Astrocyte of the spinal cord (primary cell): ENCODE measurements around the gene THBS2.

Experiments
- DNase-seq: peaks from one replicate; pipeline ENCODE4 v3.0.0; 2011; ENCODE audit warnings: low read depth, low spot score
- H3K4me3 ChIP-seq: 2 replicates; pipeline ENCODE4 v1.5.1; 2011; ENCODE audit warnings: low read depth, mild to moderate bottlenecking, low read length, moderate library complexity
- in situ Hi-C: cut with HindIII; loops from 2 replicates; pipeline ENCODE4 v1.10.0; 2017; ENCODE audit warnings: low sequenced_read_pairs
- TF ChIP-seq, protein P1 (sequence below): IDR thresholded peaks from 2 replicates; pipeline ENCODE4 v1.5.1; 2012; ENCODE audit warnings: low read depth, mild to moderate bottlenecking, low read length, inconsistent platforms

The THBS2 gene

DNA sequence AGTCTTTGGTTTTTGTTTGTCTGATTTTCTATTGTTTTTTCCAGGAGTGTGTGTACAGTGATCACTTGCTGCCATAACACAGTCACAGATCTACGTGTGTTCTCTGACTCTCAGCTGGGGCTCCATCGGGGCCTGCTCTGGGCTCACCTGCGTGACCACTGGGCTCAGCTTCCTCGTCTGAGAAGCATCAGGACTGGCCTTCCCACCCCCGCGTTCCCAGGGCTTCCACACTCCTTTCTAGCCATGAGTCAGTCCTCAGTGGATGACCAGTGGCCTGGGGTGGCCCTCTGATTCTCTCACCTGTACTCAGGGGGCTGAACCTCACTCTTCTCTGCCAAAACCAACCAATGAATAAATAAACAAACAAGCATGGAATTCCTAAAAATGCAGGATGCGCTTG, 14.5 kb downstream of the THBS2 start:
- in situ Hi-C loops = no loop called here
- no peak overlapping the region for H3K4me3 ChIP-seq
- no peak for DNase-seq
- TF ChIP-seq, protein P1, sequence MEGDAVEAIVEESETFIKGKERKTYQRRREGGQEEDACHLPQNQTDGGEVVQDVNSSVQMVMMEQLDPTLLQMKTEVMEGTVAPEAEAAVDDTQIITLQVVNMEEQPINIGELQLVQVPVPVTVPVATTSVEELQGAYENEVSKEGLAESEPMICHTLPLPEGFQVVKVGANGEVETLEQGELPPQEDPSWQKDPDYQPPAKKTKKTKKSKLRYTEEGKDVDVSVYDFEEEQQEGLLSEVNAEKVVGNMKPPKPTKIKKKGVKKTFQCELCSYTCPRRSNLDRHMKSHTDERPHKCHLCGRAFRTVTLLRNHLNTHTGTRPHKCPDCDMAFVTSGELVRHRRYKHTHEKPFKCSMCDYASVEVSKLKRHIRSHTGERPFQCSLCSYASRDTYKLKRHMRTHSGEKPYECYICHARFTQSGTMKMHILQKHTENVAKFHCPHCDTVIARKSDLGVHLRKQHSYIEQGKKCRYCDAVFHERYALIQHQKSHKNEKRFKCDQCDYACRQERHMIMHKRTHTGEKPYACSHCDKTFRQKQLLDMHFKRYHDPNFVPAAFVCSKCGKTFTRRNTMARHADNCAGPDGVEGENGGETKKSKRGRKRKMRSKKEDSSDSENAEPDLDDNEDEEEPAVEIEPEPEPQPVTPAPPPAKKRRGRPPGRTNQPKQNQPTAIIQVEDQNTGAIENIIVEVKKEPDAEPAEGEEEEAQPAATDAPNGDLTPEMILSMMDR = no peak

DNA sequence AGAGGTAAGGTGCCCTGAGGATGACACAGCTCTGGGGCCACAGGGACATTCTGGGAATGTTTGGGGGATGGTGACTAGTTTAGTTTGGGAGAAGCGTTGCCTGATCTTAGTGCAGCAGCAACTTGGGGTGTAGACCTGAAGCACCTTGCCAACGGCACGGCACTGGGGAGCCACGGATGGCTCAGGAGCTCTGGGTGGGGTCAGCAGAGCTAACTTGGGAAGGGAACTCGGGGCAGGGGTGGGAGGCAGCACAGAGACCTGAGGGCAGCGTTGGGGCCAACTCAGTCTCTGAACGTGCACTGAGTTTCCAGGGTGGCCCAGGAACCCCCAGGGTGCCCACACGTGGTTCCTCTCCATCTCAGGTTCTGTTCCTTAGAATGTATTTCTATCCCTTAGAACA, 14.9 kb downstream of the THBS2 start:
- in situ Hi-C loops = no loop called here
- H3K4me3 ChIP-seq = no peak overlapping the region
- DNase-seq = no peak
- TF ChIP-seq, protein P1 = no peak

DNA sequence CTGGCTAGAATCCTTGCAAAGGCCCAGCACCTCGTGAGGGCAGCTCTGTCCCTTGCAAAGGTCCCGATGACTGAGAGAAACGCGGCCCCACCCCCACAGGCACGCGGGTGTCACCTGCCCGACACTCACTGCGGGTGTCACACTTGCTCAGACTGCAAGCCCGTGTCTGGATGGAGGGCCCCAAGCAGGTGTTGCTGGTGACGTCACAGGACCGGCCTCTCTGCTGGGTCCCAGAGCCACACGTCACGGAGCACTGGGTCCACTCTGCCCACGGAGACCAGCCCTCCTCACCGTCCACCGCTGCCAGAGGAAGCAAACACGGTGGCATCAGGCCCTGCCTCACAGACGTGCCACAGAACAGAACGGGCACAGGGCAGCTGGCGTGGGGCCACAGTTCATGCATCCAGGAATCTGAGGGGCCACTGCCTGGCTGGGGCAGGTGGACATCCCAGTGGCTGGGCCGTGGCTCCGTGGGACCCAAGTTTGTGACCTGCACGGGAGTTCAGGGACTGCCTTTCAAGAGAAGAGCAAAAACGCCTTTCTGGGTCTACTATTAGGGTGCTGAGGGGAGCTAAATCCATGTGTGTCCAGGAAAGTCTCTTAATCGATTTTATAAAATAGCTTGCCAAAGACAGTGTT, 16.0 kb downstream of the THBS2 start:
- no peak for DNase-seq
- in situ Hi-C loops = no loop called here
- H3K4me3 ChIP-seq = no peak overlapping the region
- TF ChIP-seq, protein P1 = no peak

DNA sequence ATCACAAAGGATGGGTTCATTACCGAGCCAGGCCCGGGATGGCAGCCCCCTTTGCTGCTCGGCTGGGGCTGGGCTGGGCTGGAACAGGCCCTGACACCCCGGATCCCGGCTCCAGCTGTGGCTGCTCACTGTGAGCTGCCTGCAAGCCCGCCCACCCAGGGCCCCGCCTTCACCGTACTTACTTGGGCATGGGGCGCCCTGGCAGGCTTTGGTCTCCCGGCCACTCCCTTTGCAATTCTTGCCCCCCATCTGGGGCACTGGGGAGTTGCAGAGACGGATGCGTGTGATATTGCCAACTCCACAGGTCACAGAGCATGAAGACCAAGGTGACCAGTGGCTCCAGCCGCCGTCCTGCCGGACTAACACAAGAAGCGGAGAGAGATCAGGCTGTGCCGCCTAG, 16.7 kb downstream of the THBS2 start:
- no peak overlapping the region for H3K4me3 ChIP-seq
- TF ChIP-seq, protein P1 = no peak
- no peak for DNase-seq
- in situ Hi-C loops = no loop called here

DNA sequence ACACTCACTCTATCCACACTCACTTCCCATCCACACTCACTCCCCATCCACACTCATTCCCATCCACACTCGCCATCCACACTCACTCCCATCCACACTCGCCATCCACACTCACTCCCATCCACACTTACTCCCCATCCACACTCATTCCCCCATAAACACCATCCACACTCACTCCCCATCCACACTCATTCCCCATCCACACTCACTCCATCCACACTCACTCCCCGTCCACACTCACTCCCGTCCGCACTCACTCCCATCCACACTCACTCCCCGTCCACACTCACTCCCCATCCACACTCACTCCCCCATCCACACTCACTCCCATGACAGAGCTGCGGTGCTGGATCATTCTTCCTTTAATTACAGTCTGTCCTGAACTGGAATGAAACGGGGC, 17.1 kb downstream of the THBS2 start:
- H3K4me3 ChIP-seq = no peak overlapping the region
- TF ChIP-seq, protein P1 = no peak
- no peak for DNase-seq
- in situ Hi-C loops = no loop called here

DNA sequence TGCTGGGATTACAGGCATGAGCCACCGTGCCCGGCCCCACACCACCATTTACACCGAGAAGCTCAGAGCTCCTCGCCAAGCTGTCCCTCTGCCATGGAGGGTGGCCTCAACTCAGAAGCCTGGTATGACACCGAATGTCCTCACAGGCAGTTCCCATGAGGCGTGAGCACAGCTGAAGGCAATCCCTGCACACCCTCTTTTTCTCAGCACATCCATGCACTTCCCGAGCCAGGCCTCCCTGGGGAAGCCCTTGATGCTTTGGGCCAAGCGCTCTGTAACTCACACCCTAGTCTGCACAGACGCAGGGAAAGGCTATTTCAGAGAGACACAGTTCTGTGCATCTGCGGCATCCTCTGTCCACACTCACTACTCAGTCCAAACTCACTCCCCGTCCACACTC, 18.4 kb downstream of the THBS2 start:
- no peak overlapping the region for H3K4me3 ChIP-seq
- TF ChIP-seq, protein P1 = no peak
- DNase-seq = no peak
- in situ Hi-C loops = no loop called here
